Measurements from ENCODE around the gene STX2.
A peak's percentile ranks its signal among the peaks of the same experiment; 100 is the strongest.
"Not testable (repeated sequence)": the region's sequence is repeated elsewhere in the genome, so short reads cannot be mapped to it uniquely, and the experiment has no call there.

STX2 gene

GRCh38 chr12:130764475-130765185 is 74.4 kb downstream of the STX2 start:
- DNase-seq (ENCODE audit: low read depth): peak; percentile 10

GRCh38 chr12:130764073-130764472 is 75.0 kb downstream of the STX2 start:
- DNase-seq (ENCODE audit: low read depth): no peak

- no peak for DNase-seq (ENCODE audit: low read depth)
Observed at GRCh38 chr12:130762319-130762675, 76.8 kb downstream of the STX2 start.

GRCh38 chr12:130761537-130762318 is 77.3 kb downstream of the STX2 start:
- DNase-seq (ENCODE audit: low read depth): no peak

- DNase-seq (ENCODE audit: low read depth): no peak
Observed at GRCh38 chr12:130754234-130754901, 84.7 kb downstream of the STX2 start.

DNA sequence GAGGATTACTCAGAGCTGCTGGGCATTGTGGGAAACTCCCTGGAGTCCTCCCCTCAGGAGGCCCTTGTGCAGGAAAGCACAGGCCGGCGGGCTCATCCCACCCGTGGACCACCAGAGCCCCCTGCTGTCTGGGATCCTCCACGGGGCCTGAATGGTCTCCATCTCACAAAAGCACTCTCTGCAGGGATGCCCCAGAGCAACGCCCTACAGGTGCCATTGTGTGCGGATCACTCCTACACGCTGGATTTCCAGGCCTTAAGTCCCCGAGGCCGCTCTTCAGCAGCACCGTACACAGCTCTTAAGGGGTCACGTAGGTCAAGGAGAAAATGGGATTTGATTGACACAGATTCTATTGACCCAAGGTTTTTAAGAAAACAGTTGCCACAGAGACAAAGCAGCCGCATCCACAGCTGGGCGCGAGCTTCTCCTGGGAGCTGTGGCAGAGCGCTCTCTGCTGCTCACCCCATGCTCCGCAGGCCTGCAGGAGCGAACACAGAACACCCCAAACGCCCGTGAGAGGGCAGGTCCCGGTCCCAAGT is 86.3 kb downstream of the STX2 start:
- no peak for DNase-seq (ENCODE audit: low read depth)

- DNase-seq (ENCODE audit: low read depth): not testable (repeated sequence)
Observed at GRCh38 chr12:130752037-130752436, 87.0 kb downstream of the STX2 start.

- DNase-seq (ENCODE audit: low read depth): no peak
Observed at GRCh38 chr12:130748786-130749185, 90.3 kb downstream of the STX2 start.

GRCh38 chr12:130747867-130748740 is 90.9 kb downstream of the STX2 start:
- DNase-seq (ENCODE audit: low read depth): no peak

- no peak for DNase-seq (ENCODE audit: low read depth)
Observed at GRCh38 chr12:130746546-130746945, 92.5 kb downstream of the STX2 start.

DNA sequence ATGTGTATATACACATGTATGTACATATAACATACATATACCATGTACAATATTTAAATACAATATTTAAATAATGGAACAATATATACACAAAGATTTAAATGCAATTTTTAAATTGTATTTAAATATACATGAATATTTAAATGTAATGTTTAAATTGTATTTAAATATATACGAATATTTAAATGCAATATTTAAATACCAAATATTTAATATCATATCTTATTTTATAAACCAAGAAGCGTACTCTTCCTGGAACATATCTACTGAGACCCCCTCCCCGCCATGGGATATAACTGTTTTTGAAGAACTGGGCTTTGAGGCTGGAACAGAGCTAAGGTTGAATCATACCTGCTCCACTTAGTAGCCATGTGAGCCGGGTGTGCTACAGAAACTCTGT is 93.1 kb downstream of the STX2 start:
- no peak for DNase-seq (ENCODE audit: low read depth)

DNA sequence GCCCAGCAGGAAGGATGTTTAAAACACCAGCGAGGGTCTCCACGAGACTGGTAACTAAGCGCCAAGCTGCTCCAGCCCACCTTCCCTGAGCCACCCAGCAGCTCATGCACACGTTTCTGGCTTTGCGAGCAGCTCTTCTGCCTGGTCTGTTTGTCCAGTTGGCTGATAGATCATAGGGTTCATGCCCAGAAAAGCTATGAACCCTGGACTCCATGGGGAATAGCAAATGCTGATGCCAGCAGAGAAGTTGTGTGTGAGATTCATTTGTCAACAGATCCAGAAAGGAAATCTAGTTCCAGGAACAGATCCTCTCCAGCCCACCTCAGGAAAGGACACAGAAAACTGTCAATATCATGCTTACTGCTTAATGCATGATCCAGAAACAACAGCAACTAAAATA is 94.8 kb downstream of the STX2 start:
- DNase-seq (ENCODE audit: low read depth): no peak

DNA sequence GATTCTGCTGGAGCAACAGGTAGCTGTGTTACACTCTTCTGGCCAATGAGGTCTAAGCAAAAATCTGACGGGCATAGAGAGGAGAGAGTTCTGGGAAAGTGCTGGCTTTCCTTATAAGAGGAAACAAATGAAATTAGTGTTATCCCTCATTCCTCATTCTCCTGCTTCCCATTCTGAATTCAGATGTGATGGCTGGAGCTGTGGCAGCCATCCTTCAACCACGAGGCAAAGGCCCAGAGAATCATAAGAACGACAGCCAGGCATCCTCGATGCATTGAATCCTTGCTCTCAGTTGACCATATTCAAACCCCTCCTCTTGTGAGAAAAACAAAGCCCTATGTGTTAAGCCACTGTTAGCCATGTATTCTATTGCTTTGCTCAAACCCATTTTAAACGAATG is 95.4 kb downstream of the STX2 start:
- no peak for DNase-seq (ENCODE audit: low read depth)

GRCh38 chr12:130743176-130743575 is 95.9 kb downstream of the STX2 start:
- DNase-seq (ENCODE audit: low read depth): no peak

- DNase-seq (ENCODE audit: low read depth): no peak
Observed at GRCh38 chr12:130742716-130743115, 96.3 kb downstream of the STX2 start.

DNA sequence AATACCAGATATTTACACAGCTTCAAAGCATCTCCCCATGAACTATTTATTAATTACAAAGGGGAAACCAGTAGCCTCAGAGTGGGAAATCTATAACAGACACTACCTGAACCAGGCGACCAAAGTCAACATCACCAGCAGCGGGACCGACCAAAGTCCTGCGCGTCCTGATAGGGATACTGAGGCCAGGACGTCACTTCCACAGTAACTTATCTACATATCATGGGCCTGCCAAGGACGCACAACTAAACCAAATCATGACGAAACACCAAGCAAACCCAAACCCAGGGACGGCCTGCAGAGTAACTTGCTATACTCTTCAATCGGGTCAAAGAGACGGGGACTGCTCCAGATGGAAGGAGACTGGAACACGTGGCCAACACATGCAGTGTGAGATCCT is 96.9 kb downstream of the STX2 start:
- no peak for DNase-seq (ENCODE audit: low read depth)
